ENCODE data around the gene SPSB2.
A peak's percentile ranks its signal among the peaks of the same experiment; 100 is the strongest.

The SPSB2 gene

GRCh38 chr12:6851153-6851920 lies 21.8 kb downstream of the SPSB2 start, which contains the start of gene CDCA3:
TSS of gene CDCA3 (minus strand) at chr12:6851286. CDS start at chr12:6850952, 334 bp downstream.
- DNase-seq: peak; percentile 99

- no peak for DNase-seq
These were observed 22.3 kb downstream of the SPSB2 start for GRCh38 chr12:6850796-6851152.

GRCh38 chr12:6849976-6850560 lies 23.0 kb downstream of the SPSB2 start:
- DNase-seq: no peak

- no peak for DNase-seq
These were observed 23.7 kb downstream of the SPSB2 start for GRCh38 chr12:6849427-6849826.

- DNase-seq: no peak
These were observed 25.4 kb downstream of the SPSB2 start for GRCh38 chr12:6847676-6848075.

GRCh38 chr12:6846316-6846869 lies 26.7 kb downstream of the SPSB2 start:
- no peak for DNase-seq

GRCh38 chr12:6845395-6845794 lies 27.7 kb downstream of the SPSB2 start:
- no peak for DNase-seq

GRCh38 chr12:6843118-6843902 lies 29.8 kb downstream of the SPSB2 start:
- no peak for DNase-seq

GRCh38 chr12:6842075-6842474 lies 31.0 kb downstream of the SPSB2 start:
- no peak for DNase-seq

- DNase-seq: no peak
These were observed 32.2 kb downstream of the SPSB2 start, which contains the start of gene GNB3 for GRCh38 chr12:6840761-6841515. TSS of gene GNB3 (plus strand) at chr12:6840925. CDS start at chr12:6841288, 363 bp downstream.

GRCh38 chr12:6840330-6840729 lies 32.8 kb downstream of the SPSB2 start:
- no peak for DNase-seq

- DNase-seq: no peak
These were observed 33.5 kb downstream of the SPSB2 start for GRCh38 chr12:6839482-6840201.

- DNase-seq: no peak
These were observed 34.2 kb downstream of the SPSB2 start for GRCh38 chr12:6838854-6839253.

- no peak for DNase-seq
These were observed 35.6 kb downstream of the SPSB2 start for GRCh38 chr12:6837370-6838060.

- DNase-seq: no peak
These were observed 36.3 kb downstream of the SPSB2 start for GRCh38 chr12:6836851-6837250.

GRCh38 chr12:6834873-6835272 lies 38.2 kb downstream of the SPSB2 start:
- DNase-seq: no peak

- no peak for DNase-seq
These were observed 38.8 kb downstream of the SPSB2 start for GRCh38 chr12:6834254-6834653.

GRCh38 chr12:6833189-6833890 lies 39.8 kb downstream of the SPSB2 start:
- DNase-seq: no peak

- no peak for DNase-seq
These were observed 41.0 kb downstream of the SPSB2 start for GRCh38 chr12:6832125-6832524.

GRCh38 chr12:6831450-6831995 lies 41.6 kb downstream of the SPSB2 start:
- no peak for DNase-seq

Data from fibroblast of skin of back (primary cell).